SK-N-SH treated with all-trans-retinoic acid at 6 μM for 48 hours (cell line): ENCODE measurements around the gene FRMD8.

Experiments
- ATAC-seq: fragments of 200-7000 bp; cut with Tn5 transposase; 3 replicates; pipeline ENCODE4 v1.9.1; 2020; ENCODE audit warnings: mild to moderate bottlenecking, moderate library complexity
- ARNTL ChIP-seq: fragments of 450-650 bp; formaldehyde crosslinking; IDR thresholded peaks from 2 replicates; pipeline ENCODE4 v1.5.0; 2020; ENCODE audit warnings: low read depth, mild to moderate bottlenecking, moderate library complexity, borderline replicate concordance
- BACH2 ChIP-seq: fragments of 250-450 bp; sonication (Bioruptor Pico); IDR thresholded peaks from 2 replicates; pipeline ENCODE4 v1.9.0; 2021; ENCODE audit warnings: mild to moderate bottlenecking, borderline replicate concordance
- CREB5 ChIP-seq: fragments of 250-450 bp; sonication (Bioruptor Pico); IDR thresholded peaks from 2 replicates; pipeline ENCODE4 v1.5.1; 2020; ENCODE audit warnings: low read depth, mild to moderate bottlenecking, moderate library complexity
- CSDC2 ChIP-seq: fragments of 250-450 bp; sonication (Bioruptor Pico); IDR thresholded peaks from 2 replicates; pipeline ENCODE4 v1.5.0; 2020; ENCODE audit warnings: mild to moderate bottlenecking, moderate library complexity
- CSRNP3 ChIP-seq: fragments of 250-450 bp; sonication (Bioruptor Pico); IDR thresholded peaks from 2 replicates; pipeline ENCODE4 v1.5.1; 2021; ENCODE audit warnings: mild to moderate bottlenecking, moderate library complexity
- ESRRG ChIP-seq: fragments of 250-450 bp; sonication (Bioruptor Pico); IDR thresholded peaks from 2 replicates; pipeline ENCODE4 v1.6.1; 2021; ENCODE audit warnings: mild to moderate bottlenecking
- GLIS3 ChIP-seq: fragments of 250-450 bp; sonication (Bioruptor Pico); IDR thresholded peaks from 2 replicates; pipeline ENCODE4 v1.5.0; 2020; ENCODE audit warnings: mild to moderate bottlenecking, moderate library complexity
- ISL1 ChIP-seq: fragments of 250-450 bp; sonication (Bioruptor Pico); IDR thresholded peaks from 2 replicates; pipeline ENCODE4 v2.1.2; 2022; ENCODE audit warnings: mild to moderate bottlenecking, moderate library complexity
- OSR1 ChIP-seq: fragments of 250-450 bp; sonication (Bioruptor Pico); IDR thresholded peaks from 2 replicates; pipeline ENCODE4 v1.8.0; 2022; ENCODE audit warnings: moderate library complexity, mild to moderate bottlenecking, inconsistent platforms
- PATZ1 ChIP-seq: fragments of 250-450 bp; sonication (Bioruptor Pico); IDR thresholded peaks from 2 replicates; pipeline ENCODE4 v1.8.0; 2020; ENCODE audit warnings: mild to moderate bottlenecking, moderate library complexity, borderline replicate concordance
- PPARA ChIP-seq: fragments of 250-450 bp; sonication (Bioruptor Pico); IDR thresholded peaks from 2 replicates; pipeline ENCODE4 v1.5.0; 2020; ENCODE audit warnings: mild to moderate bottlenecking, borderline replicate concordance
- RARB ChIP-seq: fragments of 250-450 bp; sonication (Bioruptor Pico); IDR thresholded peaks from 2 replicates; pipeline ENCODE4 v1.8.0; 2021; ENCODE audit warnings: mild to moderate bottlenecking, moderate library complexity
- SNAI2 ChIP-seq: fragments of 250-450 bp; sonication (Bioruptor Pico); IDR thresholded peaks from 2 replicates; pipeline ENCODE4 v1.5.0; 2020; ENCODE audit warnings: mild to moderate bottlenecking, moderate library complexity
- TCF4 ChIP-seq: fragments of 250-450 bp; sonication (Bioruptor Pico); IDR thresholded peaks from 2 replicates; pipeline ENCODE4 v1.8.0; 2021; ENCODE audit warnings: mild to moderate bottlenecking, moderate library complexity, borderline replicate concordance
- TOX ChIP-seq: fragments of 250-450 bp; sonication (Bioruptor Pico); IDR thresholded peaks from 2 replicates; pipeline ENCODE4 v1.8.0; 2021; ENCODE audit warnings: mild to moderate bottlenecking, moderate library complexity, borderline replicate concordance
- TSHZ2 ChIP-seq: fragments of 250-450 bp; sonication (Bioruptor Pico); IDR thresholded peaks from 2 replicates; pipeline ENCODE4 v1.5.0; 2020; ENCODE audit warnings: mild to moderate bottlenecking, moderate library complexity
- ZC3H10 ChIP-seq: fragments of 250-450 bp; sonication (Bioruptor Pico); IDR thresholded peaks from 2 replicates; pipeline ENCODE4 v1.5.1; 2021; ENCODE audit warnings: mild to moderate bottlenecking, moderate library complexity
- ZFP3 ChIP-seq: fragments of 250-450 bp; sonication (Bioruptor Pico); IDR thresholded peaks from 2 replicates; pipeline ENCODE4 v1.5.0; 2020; ENCODE audit warnings: mild to moderate bottlenecking, moderate library complexity
- ZNF565 ChIP-seq: fragments of 450-650 bp; formaldehyde crosslinking; conservative IDR thresholded peaks from 2 replicates; pipeline ENCODE4 v1.5.0; 2020; ENCODE audit warnings: low read depth, mild to moderate bottlenecking, moderate library complexity
- ZNF70 ChIP-seq: fragments of 450-650 bp; formaldehyde crosslinking; IDR thresholded peaks from 2 replicates; pipeline ENCODE4 v1.5.0; 2020; ENCODE audit warnings: mild to moderate bottlenecking, moderate library complexity

The FRMD8 gene

GRCh38 chr11:65394125-65394536 lies 7.7 kb downstream of the FRMD8 start:
- no peak for TF ChIP-seq RARB (CRISPR knock-in tag)
- no peak for TF ChIP-seq CSDC2 (CRISPR knock-in tag)
- no peak for TF ChIP-seq GLIS3 (CRISPR knock-in tag)
- no peak for TF ChIP-seq CSRNP3 (CRISPR knock-in tag)
- no peak for TF ChIP-seq TSHZ2
- TF ChIP-seq BACH2 (CRISPR knock-in tag): no peak
- no peak for TF ChIP-seq OSR1 (CRISPR knock-in tag)
- no peak for TF ChIP-seq ZNF70 (CRISPR knock-in tag)
- TF ChIP-seq CREB5 (CRISPR knock-in tag): no peak
- no peak for TF ChIP-seq PATZ1 (CRISPR knock-in tag)
- no peak for TF ChIP-seq ZNF565 (CRISPR knock-in tag)
- TF ChIP-seq TOX: no peak
- TF ChIP-seq PPARA (CRISPR knock-in tag): no peak
- no peak for TF ChIP-seq SNAI2 (CRISPR knock-in tag)
- ATAC-seq: no peak

GRCh38 chr11:65395961-65396530 lies 9.6 kb downstream of the FRMD8 start:
- no peak for TF ChIP-seq OSR1 (CRISPR knock-in tag)
- TF ChIP-seq ZC3H10 (CRISPR knock-in tag): no peak
- TF ChIP-seq TSHZ2: no peak
- no peak for TF ChIP-seq PPARA (CRISPR knock-in tag)
- no peak for TF ChIP-seq SNAI2 (CRISPR knock-in tag)
- no peak for TF ChIP-seq ZFP3 (CRISPR knock-in tag)
- TF ChIP-seq ESRRG (CRISPR knock-in tag): no peak
- TF ChIP-seq BACH2 (CRISPR knock-in tag): no peak
- no peak for TF ChIP-seq TOX
- TF ChIP-seq ISL1 (CRISPR knock-in tag): no peak
- TF ChIP-seq ZNF70 (CRISPR knock-in tag): no peak
- TF ChIP-seq GLIS3 (CRISPR knock-in tag): no peak
- TF ChIP-seq ARNTL (CRISPR knock-in tag): no peak
- no peak for TF ChIP-seq PATZ1 (CRISPR knock-in tag)
- no peak for TF ChIP-seq CREB5 (CRISPR knock-in tag)
- no peak for TF ChIP-seq TCF4 (CRISPR knock-in tag)
- no peak for TF ChIP-seq RARB (CRISPR knock-in tag)
- TF ChIP-seq CSRNP3 (CRISPR knock-in tag): no peak
- TF ChIP-seq, all 23 proteins: peak for 0
- ATAC-seq: no peak
